ENCODE data around the gene SLC5A6. TPM values are rescaled to one million over a fixed set of nuclear protein-coding genes. Genes with fewer than 3 reads are reported as not detected.

The SLC5A6 gene
- total RNA-seq, 2 experiments from 2014 or later = 91.3 to 94.1 TPM

DNA sequence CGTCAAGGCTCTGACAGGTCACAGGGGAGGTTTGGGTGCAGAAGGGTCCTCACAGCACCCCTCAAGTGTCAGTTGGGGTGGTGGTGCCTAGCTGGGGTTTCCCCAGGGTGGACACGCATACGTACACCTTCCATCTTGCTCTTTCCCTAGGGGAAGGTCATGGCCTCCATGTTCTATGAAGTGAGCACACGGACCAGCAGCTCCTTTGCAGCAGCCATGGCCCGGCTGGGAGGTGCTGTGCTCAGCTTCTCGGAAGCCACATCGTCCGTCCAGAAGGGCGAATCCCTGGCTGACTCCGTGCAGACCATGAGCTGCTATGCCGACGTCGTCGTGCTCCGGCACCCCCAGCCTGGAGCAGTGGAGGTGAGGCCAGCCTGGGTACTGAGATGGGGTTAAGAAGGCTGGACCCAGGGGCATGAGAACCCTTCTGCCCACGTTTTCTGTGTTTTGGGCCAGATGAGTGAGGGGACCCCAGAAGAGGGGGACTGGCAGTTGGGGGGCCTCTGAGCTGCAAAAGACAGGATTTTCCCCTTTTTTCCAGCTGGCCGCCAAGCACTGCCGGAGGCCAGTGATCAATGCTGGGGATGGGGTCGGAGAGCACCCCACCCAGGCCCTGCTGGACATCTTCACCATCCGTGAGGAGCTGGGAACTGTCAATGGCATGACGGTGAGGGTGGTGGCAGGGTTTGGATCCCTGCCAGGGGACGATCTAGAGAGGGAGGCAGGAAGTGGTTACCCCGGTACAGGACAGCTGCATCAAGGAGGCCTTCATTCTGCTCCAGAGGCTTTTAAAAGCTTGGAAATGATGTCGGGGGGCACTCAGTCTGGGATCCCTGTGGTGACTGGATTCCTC, 29.9 kb upstream of the SLC5A6 start:
- CTCF ChIA-PET = interaction anchor here (1.0 to 2.9 kb wide), 4 partner anchors 9 to 38 kb away, joined by 3 to 11 read pairs (median 5); no protein-coding TSS in a partner anchor
- POLR2A ChIA-PET = interaction anchor here (0.7 kb wide), 1 partner anchor 348 kb away, joined by 3 read pairs; no protein-coding TSS in a partner anchor

DNA sequence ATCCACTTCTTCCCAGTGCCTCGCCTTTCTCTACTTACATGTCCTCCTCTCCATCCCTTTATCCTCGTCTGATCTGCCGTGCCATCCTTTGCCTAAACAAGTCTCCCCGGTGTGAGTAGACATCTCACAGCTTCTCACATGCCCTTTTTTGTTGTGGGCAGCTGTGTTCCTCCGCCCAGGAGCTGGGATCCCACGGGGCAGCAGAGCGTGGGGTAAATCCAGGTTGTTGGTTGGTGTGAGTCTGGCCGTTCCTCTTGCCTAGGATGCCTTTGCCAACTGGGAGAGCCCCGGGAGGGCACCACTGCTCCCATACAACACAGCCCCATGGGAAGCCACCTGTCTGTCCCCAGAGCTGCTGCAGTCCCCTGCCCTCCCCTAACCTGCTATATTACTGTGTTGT, 28.3 kb upstream of the SLC5A6 start:
- POLR2A ChIA-PET = interaction anchor here (0.6 kb wide), 1 partner anchor 11 kb away, joined by 3 read pairs; no protein-coding TSS in a partner anchor
- CTCF ChIA-PET = interaction anchor here (1.0 to 2.9 kb wide), 3 partner anchors 8 to 22 kb away, joined by 3 to 11 read pairs (median 6); no protein-coding TSS in a partner anchor

DNA sequence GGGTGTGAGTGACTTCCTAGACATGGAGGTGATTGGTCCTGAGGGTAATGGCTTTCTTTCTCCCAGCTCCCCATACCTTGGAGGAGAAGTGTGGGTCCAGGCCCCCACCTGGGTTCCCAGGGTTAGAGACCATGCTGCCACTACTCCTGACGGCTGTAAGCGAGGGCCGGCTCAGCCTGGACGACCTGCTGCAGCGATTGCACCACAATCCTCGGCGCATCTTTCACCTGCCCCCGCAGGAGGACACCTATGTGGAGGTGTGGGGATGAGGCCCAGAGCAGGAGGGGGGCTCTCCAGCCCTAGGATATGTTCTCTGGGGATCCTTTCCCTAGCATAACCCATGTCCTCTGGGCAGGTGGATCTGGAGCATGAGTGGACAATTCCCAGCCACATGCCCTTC, 26.9 kb upstream of the SLC5A6 start:
- ChIA-PET CTCF (no interaction called here), POLR2A (no interaction called here)

DNA sequence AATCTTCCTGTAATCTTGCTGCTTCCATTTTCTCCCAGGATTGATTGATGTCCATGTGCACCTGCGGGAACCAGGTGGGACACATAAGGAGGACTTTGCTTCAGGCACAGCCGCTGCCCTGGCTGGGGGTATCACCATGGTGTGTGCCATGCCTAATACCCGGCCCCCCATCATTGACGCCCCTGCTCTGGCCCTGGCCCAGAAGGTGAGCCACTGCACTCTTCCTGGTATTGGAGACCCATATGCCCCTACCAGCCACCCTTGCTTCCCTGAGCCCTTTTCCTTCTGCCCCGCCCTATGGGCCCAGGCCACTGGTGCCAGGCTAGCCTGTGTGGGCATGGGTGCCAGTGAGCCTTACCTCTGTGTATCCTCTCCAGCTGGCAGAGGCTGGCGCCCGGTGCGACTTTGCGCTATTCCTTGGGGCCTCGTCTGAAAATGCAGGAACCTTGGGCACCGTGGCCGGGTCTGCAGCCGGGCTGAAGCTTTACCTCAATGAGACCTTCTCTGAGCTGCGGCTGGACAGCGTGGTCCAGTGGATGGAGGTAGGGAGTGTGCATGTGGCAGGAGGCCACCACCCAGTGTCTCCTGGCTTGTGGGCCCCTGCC, 25.4 kb upstream of the SLC5A6 start:
- CTCF ChIA-PET = interaction anchor here (0.6 kb wide), 1 partner anchor 35 kb away, joined by 5 read pairs; no protein-coding TSS in a partner anchor
- POLR2A ChIA-PET = no interaction called here

GRCh38 chr2:27236626-27237025, 24.6 kb upstream of the SLC5A6 start:
- CTCF ChIA-PET = interaction anchor here (0.7 kb wide), 1 partner anchor 1799 kb away, joined by 3 read pairs; no protein-coding TSS in a partner anchor
- POLR2A ChIA-PET = no interaction called here

- ChIA-PET CTCF (interaction anchor here (0.7 kb wide), 1 partner anchor 1800 kb away, joined by 3 read pairs; no protein-coding TSS in a partner anchor), POLR2A (no interaction called here)
Measured at GRCh38 chr2:27236136-27236535, 24.1 kb upstream of the SLC5A6 start.

DNA sequence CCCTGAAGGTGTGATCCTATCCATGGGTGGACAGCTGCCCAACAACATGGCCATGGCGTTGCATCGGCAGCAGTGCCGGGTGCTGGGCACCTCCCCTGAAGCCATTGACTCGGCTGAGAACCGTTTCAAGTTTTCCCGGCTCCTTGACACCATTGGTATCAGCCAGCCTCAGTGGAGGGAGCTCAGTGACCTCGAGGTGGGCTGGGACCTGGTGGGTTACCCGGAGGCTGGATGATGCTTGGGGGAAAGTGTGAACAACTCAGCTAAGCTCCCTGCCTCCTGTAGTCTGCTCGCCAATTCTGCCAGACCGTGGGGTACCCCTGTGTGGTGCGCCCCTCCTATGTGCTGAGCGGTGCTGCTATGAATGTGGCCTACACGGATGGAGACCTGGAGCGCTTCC, 21.3 kb upstream of the SLC5A6 start:
- ChIA-PET CTCF (interaction anchor here (0.5 to 1.8 kb wide), 4 partner anchors 8 to 125 kb away, joined by 3 to 6 read pairs (median 4); no protein-coding TSS in a partner anchor), POLR2A (no interaction called here)

DNA sequence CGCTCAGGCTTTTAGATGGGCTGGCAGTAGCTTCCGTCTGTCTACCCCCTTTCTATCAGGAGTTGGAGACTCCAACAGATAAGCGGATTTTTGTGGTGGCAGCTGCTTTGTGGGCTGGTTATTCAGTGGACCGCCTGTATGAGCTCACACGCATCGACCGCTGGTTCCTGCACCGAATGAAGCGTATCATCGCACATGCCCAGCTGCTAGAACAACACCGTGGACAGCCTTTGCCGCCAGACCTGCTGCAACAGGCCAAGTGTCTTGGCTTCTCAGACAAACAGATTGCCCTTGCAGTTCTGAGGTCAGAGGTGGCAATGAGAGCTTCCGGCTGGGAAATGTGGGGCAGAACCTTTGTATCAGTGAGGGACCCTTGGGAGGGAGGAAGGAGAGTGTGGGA, 19.9 kb upstream of the SLC5A6 start:
- POLR2A ChIA-PET = interaction anchor here (1.1 to 1.5 kb wide), 2 partner anchors 15 to 16 kb away, joined by 3 read pairs; partner anchors contain the start of gene CAD
- CTCF ChIA-PET = interaction anchor here (1.6 to 1.8 kb wide), 2 partner anchors 9 to 71 kb away, joined by 3 to 6 read pairs; no protein-coding TSS in a partner anchor

DNA sequence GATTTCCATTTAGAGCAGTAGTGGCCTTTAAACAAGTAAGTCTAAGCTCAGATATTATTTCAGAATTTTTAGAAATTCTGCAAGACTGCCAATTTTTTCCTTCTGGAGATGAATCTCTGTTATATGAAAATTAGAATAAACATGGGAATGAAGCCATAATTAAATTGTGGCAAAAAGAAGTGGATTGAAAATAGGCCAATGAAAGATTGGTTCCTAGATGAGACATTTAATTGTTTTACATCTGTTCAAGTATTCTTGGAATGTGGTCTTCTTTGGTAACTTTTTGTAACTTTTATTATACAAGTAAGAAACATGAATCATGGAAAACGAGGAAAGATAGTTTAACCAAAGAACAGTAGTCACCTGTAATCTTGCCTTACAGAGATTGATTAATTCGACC, 15.4 kb upstream of the SLC5A6 start:
- ChIA-PET CTCF (no interaction called here), POLR2A (no interaction called here)

DNA sequence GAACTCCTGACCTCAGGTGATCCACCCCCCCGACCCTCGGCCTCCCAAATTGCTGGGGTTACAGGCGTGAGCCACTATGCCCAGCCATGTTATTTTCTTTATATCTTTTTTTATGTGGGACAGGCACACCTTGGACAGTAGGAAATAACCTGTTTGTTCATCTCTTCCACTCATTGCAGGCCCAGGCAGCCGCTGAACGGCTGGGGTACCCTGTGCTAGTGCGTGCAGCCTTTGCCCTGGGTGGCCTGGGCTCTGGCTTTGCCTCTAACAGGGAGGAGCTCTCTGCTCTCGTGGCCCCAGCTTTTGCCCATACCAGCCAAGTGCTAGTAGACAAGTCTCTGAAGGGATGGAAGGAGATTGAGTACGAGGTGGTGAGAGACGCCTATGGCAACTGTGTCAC, 13.5 kb upstream of the SLC5A6 start:
- POLR2A ChIA-PET = interaction anchor here (0.8 kb wide), 1 partner anchor 14 kb away, joined by 3 read pairs; no protein-coding TSS in a partner anchor
- CTCF ChIA-PET = interaction anchor here (1.4 kb wide), 2 partner anchors 23 to 78 kb away, joined by 4 to 5 read pairs; no protein-coding TSS in a partner anchor

DNA sequence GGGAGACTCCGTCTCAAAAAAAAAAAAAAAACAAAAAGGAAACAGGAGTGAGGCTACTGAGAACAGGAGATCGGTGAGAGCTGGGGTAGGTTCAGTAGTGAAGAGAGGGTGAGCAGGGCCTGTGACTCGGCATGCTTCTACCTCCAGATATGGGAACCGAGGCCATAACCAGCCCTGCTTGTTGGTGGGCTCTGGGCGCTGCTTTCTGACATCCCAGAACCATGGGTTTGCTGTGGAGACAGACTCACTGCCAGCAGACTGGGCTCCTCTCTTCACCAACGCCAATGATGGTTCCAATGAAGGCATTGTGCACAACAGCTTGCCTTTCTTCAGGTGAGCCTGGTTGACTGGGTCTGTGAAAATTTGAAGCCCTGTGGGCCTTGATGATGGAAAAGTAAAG, 11.3 kb upstream of the SLC5A6 start:
- ChIA-PET CTCF (interaction anchor here (1.5 kb wide), 1 partner anchor 56 kb away, joined by 6 read pairs; no protein-coding TSS in a partner anchor), POLR2A (no interaction called here)

DNA sequence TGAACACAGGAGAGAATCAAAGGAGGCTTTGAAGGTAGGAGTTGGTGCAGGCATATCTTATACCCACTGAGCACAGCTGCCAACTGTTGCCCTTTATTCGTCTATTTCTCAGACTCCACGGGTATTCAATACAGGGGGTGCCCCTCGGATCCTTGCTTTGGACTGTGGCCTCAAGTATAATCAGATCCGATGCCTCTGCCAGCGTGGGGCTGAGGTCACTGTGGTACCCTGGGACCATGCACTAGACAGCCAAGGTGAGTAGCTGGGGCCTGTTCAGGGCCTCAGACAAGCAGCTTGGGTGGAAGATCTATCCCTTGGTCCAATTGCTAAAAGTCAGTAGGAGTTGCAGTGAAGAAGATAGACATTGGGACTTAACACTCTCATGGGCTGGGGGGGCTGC, 10.3 kb upstream of the SLC5A6 start:
- ChIA-PET CTCF (interaction anchor here (1.0 to 1.5 kb wide), 2 partner anchors 35 to 43 kb away, joined by 3 to 5 read pairs; no protein-coding TSS in a partner anchor), POLR2A (no interaction called here)

GRCh38 chr2:27221166-27221565, 9.1 kb upstream of the SLC5A6 start:
- ChIA-PET POLR2A (no interaction called here), CTCF (no interaction called here)

DNA sequence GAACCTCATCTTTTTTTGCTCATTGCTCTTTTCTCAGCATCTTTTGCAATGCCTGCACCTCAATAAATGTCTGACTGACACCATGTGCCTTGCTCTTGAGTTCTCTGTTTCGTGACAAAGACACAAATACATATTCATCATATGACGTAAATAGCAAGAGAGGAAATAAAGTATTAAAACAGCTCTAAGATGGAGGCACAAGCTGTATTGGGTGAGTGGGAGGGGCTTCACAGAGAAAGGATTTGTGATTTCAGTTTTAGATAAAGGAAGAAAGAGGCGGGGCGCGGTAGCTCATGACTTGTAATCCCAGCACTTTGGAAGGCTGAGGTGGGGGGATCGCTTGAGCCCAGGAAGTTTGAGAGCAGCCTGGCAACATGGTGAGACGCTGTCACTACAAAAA, 8.0 kb upstream of the SLC5A6 start:
- CTCF ChIA-PET = interaction anchor here (0.5 to 1.6 kb wide), 2 partner anchors 83 to 162 kb away, joined by 3 to 5 read pairs; no protein-coding TSS in a partner anchor

DNA sequence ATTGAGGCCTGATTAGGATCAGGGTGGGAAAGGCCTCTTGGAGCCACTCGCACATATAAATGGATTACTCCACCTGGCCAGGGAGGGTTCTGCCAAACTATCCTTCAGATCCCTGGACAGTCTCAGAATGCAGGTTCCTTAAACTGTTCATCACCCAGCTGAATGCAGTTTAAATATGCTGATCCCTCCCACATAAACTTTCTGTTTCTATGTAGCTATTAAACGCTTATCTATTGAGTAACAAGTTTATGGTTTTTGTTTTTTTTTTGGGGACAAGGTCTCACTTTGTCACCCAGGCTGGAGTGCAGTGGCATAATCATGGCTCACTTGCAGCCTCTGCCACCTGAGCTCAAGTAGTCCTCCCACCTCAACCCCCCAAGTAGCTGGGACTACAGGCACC, 7.0 kb upstream of the SLC5A6 start:
- ChIA-PET CTCF (interaction anchor here (1.6 kb wide), 1 partner anchor 84 kb away, joined by 5 read pairs; no protein-coding TSS in a partner anchor), POLR2A (no interaction called here)

More for the DNA sequence above, 8.0 kb upstream of the SLC5A6 start:
- POLR2A ChIA-PET = interaction anchor here (1.3 kb wide), 1 partner anchor 9 kb away, joined by 3 read pairs; no protein-coding TSS in a partner anchor

- ChIA-PET POLR2A (interaction anchor here (0.6 kb wide), 1 partner anchor 47 kb away, joined by 3 read pairs; no protein-coding TSS in a partner anchor), CTCF (no interaction called here)
Measured at GRCh38 chr2:27218614-27219013, 6.5 kb upstream of the SLC5A6 start.

DNA sequence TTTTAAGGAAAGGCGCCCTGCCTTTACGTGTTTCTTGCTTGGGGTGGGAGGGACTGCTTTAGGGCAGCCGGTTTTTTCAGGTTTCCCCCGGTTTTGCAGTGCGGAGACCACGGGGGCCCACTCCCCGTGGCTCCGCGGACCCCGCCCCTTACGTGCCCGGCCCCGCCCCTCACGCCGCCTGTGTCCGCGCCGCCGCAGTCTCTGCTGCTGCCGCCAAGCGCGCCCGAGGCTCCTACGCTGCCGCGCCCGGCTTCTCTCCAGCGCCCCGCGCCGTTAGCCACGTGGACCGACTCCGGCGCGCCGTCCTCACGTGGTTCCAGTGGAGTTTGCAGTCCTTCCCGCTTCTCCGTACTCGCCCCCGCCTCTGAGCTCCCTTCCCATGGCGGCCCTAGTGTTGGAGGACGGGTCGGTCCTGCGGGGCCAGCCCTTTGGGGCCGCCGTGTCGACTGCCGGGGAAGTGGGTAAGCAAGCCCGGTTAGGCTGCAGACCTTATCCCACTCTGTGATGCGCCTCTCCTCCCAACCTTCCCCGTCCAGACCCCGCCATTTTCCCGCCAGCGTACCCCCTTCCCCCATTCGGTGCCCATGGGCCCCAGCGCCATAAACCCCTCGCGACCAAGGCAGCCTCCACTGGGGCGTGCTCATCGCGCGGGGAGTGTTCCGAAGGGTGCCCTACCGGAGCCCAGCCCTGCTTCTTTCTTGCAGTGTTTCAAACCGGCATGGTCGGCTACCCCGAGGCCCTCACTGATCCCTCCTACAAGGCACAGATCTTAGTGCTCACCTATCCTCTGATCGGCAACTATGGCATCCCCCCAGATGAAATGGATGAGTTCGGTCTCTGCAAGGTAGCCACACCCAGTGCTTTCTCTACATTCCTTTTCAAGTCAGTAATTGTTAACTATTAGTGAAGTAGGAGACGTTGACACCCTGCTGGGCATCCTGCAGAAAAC, 5.4 kb upstream of the SLC5A6 start, which contains the start of gene CAD:
Gene CAD, plus strand, starts transcription at position 197 of the 949 bp plus-strand sequence. Its CDS starts 183 bp downstream, at position 380.
- ChIA-PET CTCF (no interaction called here), POLR2A (interaction anchor here (0.6 to 1.1 kb wide), 3 partner anchors 15 to 46 kb away, joined by 3 read pairs; no protein-coding TSS in a partner anchor)

- ChIA-PET CTCF (no interaction called here), POLR2A (interaction anchor here (1.1 kb wide), 1 partner anchor 16 kb away, joined by 3 read pairs; no protein-coding TSS in a partner anchor)
Measured at GRCh38 chr2:27216416-27217137, 4.5 kb upstream of the SLC5A6 start.

All from activated CD8-positive, alpha-beta memory T cell treated with anti-CD3 and anti-CD28 coated beads for 36 hours (primary cell).